ENCODE data around the gene FZR1.
"Not testable (repeated sequence)": the region's sequence is repeated elsewhere in the genome, so short reads cannot be mapped to it uniquely, and the experiment has no call there.

The FZR1 gene

GRCh38 chr19:3496392-3497273, 9.5 kb upstream of the FZR1 start:
- no peak for DNase-seq (ENCODE audit: low read depth in 3 of 3)

DNA sequence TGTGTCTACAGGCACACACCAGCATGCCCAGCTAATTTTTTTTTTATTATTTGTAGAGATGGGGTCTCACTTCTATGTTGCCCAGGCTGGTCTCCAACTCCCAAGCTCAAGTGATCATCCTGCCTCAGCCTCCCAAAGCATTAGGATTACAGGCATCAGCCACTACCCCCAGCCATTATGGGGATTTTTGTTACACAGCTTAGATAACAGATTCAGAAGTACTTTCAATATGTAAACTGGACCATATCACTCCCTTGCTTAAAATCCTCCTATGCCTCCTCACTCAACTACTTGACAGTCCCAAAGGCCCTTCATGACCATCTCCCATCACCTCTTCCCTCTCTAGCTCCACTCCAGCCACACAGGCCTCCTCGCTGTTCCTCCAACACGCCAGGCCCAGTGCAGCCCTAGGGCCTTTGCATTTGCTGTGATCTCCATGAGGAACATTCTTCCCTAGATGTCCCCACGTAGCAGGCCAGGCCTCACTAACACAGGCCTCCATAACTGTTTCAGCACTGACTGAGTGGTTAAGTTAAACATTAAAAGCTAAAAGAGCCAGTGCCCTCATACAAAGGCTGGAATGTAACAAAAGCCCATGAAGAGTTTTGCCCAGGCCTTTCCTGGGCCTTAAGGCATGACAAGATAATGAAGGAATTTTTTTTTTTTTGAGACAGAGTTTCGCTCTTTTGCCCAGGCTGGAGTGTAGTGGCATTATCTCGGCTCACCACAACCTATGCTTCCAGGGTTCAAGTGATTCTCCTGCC, 8.2 kb upstream of the FZR1 start:
- DNase-seq (ENCODE audit: low read depth in 3 of 3) = no peak

GRCh38 chr19:3499738-3500428, 6.2 kb upstream of the FZR1 start:
- DNase-seq (ENCODE audit: low read depth in 3 of 3) = no peak

- peak; percentile 90 to 93 (median 91) for DNase-seq (ENCODE audit: low read depth in 3 of 3)
Measured at GRCh38 chr19:3500429-3501101, 5.5 kb upstream of the FZR1 start, which contains the start of gene DOHH. DOHH (minus strand) TSS chr19:3500674; CDS start chr19:3496814, 3,860 bp downstream.

DNA sequence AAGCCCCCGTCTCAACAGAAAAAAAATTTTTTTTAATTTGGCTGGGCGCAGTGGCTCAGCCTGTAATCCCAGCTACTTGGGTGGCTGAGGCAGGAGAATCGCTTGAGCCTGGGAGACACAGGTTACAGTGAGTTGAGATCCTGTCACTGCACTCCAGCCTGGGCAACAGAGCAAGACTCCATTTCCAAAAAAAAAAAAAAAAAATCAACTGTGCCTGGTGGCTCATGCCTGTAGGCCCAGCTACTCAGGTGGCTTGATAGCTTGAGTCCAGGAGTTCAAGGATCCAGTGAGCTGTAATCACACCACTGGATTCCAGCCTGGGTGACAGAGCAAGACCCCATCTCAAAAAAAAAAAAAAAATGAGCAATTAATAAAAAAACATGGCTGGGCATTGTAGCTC, 4.3 kb upstream of the FZR1 start:
- DNase-seq (ENCODE audit: low read depth in 3 of 3) = no peak

DNA sequence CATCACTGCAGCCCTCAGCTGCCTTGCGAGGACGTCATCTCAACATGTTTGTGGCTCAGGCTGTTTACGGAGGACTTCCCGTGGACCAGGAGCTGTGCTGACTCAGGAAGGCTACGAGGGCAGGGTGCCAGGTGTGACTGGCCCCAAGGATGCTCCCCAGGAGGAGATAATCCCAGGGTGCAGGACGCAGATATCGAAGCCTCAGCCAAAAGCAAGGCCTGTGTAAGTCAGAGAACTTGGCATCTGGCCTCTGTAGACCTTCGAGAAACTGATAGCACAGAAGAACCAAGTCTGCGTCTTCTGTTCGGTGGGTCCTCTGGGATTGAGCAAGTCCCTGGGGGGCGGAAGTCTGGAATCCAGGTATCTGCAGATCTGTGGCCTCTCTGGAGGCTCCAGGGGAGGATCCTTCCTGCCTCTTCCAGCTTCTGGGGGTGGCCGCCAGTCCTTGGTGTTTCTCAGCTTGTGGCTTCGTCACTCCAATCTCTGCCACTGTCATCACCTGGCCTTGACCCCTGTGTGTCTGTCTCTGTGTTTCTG, 3.0 kb upstream of the FZR1 start:
- DNase-seq (ENCODE audit: low read depth in 3 of 3) = no peak

DNA sequence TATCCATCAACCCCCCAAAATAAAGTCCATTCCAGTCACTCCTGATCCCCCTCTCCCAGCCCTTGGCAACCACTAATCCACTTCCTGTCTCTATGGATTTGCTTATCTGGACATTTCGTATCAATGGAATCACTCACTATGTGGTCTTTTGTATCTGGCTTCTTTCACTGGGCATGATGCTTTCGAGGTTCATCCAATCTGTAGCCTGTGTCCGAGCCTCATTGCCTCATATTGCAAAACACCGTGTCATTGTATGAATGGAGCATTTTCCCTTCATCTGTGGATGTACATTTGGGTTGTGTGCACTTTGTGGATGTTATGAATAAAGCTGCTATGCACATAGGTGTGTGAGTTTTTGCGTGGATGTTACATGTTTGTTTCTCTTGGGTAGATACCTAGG, 1.4 kb upstream of the FZR1 start:
- DNase-seq (ENCODE audit: low read depth in 3 of 3) = no peak

- peak in 1 of 3 experiments; percentile 27 for DNase-seq (ENCODE audit: low read depth in 3 of 3)
Measured at GRCh38 chr19:3506384-3507340, 551 bp downstream of the FZR1 start.

DNA sequence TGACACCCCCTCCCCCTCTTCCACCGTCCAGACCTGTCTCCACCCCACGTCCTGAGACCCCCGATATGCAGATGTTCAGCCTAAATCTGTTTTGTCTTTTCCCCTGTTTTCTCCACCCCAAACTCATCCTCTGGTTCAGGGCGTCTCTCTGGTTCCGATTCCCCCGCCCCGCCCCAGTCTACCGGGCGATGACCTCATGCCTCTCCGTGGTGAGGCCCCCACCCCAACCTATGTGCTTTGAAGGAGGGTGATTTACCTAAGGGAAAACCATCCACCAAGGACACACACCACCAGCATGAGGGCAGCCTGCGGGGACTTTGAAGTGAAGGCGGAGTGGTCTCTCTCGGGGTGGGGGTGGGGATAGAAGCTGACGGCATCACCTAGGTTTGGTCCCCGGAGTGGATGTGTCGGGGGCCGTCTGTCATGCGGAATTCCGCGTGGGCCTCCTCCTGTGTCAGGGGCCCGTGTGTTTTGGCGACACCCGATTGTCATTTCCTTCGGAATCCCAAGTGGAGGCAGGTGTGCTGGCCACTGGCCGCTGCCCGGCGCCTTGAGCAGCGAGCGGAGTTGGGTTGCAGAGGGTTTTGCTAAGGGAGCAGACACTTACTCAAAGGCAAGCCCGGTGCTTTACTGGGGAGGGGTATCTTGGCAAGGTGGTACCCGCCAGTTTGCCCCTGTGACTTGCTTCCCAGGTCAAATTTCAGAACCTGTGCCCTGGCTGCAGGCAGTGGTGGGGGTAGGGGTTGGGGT, 1.4 kb downstream of the FZR1 start:
- peak in 1 of 3 experiments; percentile 28 for DNase-seq (ENCODE audit: low read depth in 3 of 3)

GRCh38 chr19:3508121-3508661, 2.1 kb downstream of the FZR1 start:
- DNase-seq (ENCODE audit: low read depth in 3 of 3) = not testable (repeated sequence)

DNA sequence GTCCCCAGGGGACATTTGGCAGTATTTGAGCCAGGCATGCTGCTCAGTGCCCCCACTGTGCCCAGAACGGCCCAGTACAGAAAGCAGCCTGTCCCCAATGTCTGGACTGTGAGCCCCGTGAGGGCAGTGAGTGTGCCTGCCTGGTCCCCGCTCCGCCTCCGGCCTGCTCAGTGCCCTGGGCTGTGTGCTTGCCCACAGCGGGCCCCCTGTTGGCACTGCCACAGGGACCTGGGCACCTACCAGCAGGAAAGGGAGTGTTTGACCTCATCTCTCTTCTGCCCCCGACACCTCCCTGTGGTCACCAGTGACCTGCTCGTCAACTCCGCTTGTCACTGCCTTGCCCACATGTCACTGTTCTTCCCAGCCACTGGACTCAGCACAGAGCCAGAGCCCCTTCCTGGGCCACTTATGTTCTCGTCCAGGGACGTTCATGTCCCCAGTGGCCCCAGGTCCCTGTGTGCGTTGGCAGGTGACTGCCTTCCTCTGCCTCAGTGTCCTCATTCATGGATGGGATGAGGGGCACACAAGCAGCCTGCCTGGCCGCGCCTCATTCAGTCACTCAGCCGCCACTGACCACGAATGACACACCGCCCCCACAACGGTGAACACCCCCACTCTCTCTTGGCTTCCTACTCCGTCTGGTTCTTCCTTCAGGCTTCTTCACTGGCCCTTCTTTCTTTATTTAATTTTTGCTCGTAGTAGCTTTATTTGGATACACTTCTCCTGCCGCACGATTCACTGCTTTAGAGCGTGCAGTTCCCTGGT, 2.8 kb downstream of the FZR1 start:
- DNase-seq (ENCODE audit: low read depth in 3 of 3) = no peak

DNA sequence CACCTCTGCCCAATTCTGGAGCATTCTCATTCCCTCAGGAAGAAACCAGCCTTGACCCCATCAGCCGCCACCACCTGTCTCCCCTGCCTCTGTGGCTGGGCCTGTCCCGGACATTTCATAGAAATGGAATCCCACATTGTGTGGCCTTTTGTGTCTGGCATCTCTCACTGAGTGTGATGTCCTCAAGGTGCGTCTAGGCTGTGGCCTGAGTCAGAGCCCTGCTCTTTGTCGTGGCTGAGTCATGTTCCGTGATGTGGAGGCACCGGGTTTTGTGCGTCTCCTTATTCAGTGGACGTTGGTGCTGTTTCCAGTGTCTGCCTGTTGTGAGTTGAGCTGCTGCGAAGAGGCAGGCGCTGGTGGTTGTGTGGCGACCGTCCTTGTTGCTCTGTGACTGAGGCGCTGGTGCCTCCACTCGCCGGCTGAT, 3.5 kb downstream of the FZR1 start:
- no peak for DNase-seq (ENCODE audit: low read depth in 3 of 3)

GRCh38 chr19:3510727-3511126, 4.6 kb downstream of the FZR1 start:
- no peak for DNase-seq (ENCODE audit: low read depth in 3 of 3)

DNA sequence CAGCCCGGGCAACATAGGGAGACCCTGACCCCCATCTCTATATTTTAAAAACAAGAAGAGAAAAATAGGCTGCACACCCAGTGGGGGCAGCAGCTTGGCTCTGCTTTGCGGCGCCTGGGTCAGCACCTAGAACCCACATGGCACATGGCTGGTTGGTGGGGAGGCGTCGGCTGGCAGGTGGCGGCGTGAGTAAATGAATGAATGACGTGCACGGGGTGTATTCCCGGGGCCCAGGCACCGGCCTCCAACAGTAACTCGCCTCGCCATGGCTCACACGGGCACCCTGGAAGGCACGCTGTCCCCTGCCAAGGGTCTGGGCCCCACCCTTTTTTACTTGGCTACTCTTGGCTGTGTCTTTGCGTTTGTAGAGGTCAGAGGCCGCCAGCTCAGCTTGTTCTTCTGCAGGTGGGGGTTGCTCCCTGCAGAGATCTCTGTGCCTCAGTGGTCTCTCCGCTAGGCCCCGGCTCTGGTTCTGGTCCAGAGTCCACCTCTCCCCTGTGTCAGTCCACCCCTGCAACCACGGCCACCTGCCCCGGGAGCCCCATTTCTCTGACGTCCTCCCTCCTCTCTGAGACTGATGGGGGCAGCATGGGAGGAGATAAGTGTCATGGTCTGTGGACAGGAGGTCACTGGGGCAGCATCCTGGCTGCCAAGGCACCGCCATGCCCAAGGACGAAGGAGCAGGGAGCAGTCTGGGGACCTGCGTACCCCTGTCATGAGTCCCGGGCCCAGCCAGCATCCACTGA, 5.6 kb downstream of the FZR1 start:
- DNase-seq (ENCODE audit: low read depth in 3 of 3) = no peak

DNA sequence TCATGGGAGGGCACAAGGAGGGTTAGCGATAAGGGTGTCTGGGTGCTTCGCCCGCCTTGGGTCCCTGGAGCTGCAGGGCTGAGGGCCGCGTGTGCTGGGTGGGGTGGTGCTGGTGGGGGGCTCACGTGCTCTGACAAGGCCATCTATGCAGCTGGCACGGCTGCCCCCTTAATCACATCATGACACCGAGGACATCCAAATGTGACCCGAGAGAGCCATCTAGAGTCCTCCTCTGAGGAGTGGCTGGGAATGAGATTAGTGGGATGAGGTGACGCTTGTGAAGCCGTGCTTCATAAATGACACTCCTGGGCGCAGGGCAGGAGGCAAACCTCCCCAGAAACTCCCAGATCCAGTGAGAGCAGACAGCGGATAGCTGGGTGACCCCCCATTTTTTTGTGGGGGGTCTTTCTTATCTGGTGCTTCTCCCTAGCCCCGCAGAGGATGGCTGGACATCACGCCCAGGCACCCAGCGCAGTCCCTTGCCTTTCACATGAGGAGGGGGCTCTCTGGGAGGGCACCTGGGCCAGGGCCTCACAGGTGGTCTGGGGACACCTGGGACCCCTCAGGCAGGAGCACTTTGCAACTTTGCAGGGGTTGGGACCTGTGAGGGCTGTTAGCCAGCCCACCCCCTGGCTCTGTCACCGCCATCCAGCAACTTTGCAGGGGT, 6.6 kb downstream of the FZR1 start:
- DNase-seq (ENCODE audit: low read depth in 3 of 3) = no peak

GRCh38 chr19:3513229-3514140, 7.4 kb downstream of the FZR1 start:
- no peak for DNase-seq (ENCODE audit: low read depth in 3 of 3)
